Activated CD8-positive, alpha-beta T cell treated with anti-CD3 and anti-CD28 coated beads for 36 hours (primary cell): ENCODE measurements around the gene MGAT4B. TPM values are rescaled to one million over a fixed set of nuclear protein-coding genes. Genes with fewer than 3 reads are reported as not detected.
A peak's percentile ranks its signal among the peaks of the same experiment; 100 is the strongest.

Experiments
- ATAC-seq: fragments of 200-7000 bp; cut with Tn5 transposase; one replicate; pipeline ENCODE4 v1.10.0; 2021; ENCODE audit warnings: mild to moderate bottlenecking, moderate library complexity
- CTCF ChIA-PET: fragments of 350-600 bp; sonication (Branson Sonifier 250); formaldehyde crosslinking; loops from one replicate; lab custom pipeline; 2021; ENCODE audit warnings: antibody characterized with exemption; lab: Charles Lee
- POLR2A ChIA-PET: fragments of 350-600 bp; sonication (Branson Sonifier 250); formaldehyde crosslinking; loops from one replicate; lab custom pipeline; 2021; ENCODE audit warnings: antibody characterized with exemption; lab: Charles Lee
- DNase-seq: peaks from one replicate; pipeline ENCODE4 v3.0.0-alpha.2; 2020
- H3K27ac Mint-ChIP-seq: one replicate; pipeline ENCODE4 v1.8.0; 2021; ENCODE audit warnings: mild to moderate bottlenecking, mixed read lengths
- H3K27me3 Mint-ChIP-seq: one replicate; pipeline ENCODE4 v1.8.0; 2021; ENCODE audit warnings: mixed read lengths
- H3K36me3 Mint-ChIP-seq: one replicate; pipeline ENCODE4 v1.8.0; 2021; ENCODE audit warnings: low read depth, mixed read lengths
- H3K4me1 Mint-ChIP-seq: one replicate; pipeline ENCODE4 v1.8.0; 2021; ENCODE audit warnings: low read depth, mixed read lengths
- H3K4me3 Mint-ChIP-seq: one replicate; pipeline ENCODE4 v1.8.0; 2021; ENCODE audit warnings: mild to moderate bottlenecking, moderate library complexity, mixed read lengths
- H3K9me3 Mint-ChIP-seq: one replicate; pipeline ENCODE4 v1.8.0; 2021; ENCODE audit warnings: mixed read lengths
- CTCF ChIP-seq: fragments of 200-600 bp; IDR thresholded peaks from one replicate; pipeline ENCODE4 v1.8.0; 2022; ENCODE audit warnings: antibody characterized with exemption, mild to moderate bottlenecking
- intact Hi-C: fragments of 100-400 bp; cut with micrococcal nuclease; formaldehyde crosslinking; loops from one replicate; pipeline ENCODE4 v1.10.0; 2022
- total RNA-seq, 2 experiments: library from RNA; stranded (reverse); gene quantifications; one replicate each; pipeline ENCODE4 v1.2.3, GENCODE V29; 2021

The MGAT4B gene
- total RNA-seq, 2 experiments from 2014 or later = 62.8 to 65.9 TPM

GRCh38 chr5:179812997-179813607 lies 6.4 kb upstream of the MGAT4B start:
- Mint-ChIP-seq H3K9me3 (no peaks in the 10 kb centered on the region), H3K4me1 (peaks cover 2% of the 10 kb centered on the region), H3K36me3 (peaks cover 17% of the 10 kb centered on the region), H3K27ac (no peak overlapping the region), H3K27me3 (no peaks in the 10 kb centered on the region), H3K4me3 (no peak overlapping the region)
- DNase-seq (no peak), ATAC-seq (no peak)
- TF ChIP-seq CTCF = no peak
- ChIA-PET POLR2A (no interaction called here), CTCF (interaction anchor here (1.0 to 2.5 kb wide), 3 partner anchors 11 to 50 kb away, joined by 3 to 7 read pairs (median 3); no protein-coding TSS in a partner anchor)
- intact Hi-C loops = no loop called here

GRCh38 chr5:179812135-179812825 lies 5.6 kb upstream of the MGAT4B start:
- ChIA-PET CTCF (interaction anchor here (1.0 to 2.5 kb wide), 4 partner anchors 8 to 25 kb away, joined by 3 to 7 read pairs (median 3); no protein-coding TSS in a partner anchor), POLR2A (no interaction called here)
- Mint-ChIP-seq H3K4me1 (no peaks in the 10 kb centered on the region), H3K9me3 (no peaks in the 10 kb centered on the region), H3K4me3 (no peak overlapping the region), H3K27ac (no peak overlapping the region), H3K36me3 (peaks cover 17% of the 10 kb centered on the region), H3K27me3 (no peaks in the 10 kb centered on the region)
- DNase-seq (no peak), ATAC-seq (no peak)
- intact Hi-C loops = no loop called here
- no peak for TF ChIP-seq CTCF

DNA sequence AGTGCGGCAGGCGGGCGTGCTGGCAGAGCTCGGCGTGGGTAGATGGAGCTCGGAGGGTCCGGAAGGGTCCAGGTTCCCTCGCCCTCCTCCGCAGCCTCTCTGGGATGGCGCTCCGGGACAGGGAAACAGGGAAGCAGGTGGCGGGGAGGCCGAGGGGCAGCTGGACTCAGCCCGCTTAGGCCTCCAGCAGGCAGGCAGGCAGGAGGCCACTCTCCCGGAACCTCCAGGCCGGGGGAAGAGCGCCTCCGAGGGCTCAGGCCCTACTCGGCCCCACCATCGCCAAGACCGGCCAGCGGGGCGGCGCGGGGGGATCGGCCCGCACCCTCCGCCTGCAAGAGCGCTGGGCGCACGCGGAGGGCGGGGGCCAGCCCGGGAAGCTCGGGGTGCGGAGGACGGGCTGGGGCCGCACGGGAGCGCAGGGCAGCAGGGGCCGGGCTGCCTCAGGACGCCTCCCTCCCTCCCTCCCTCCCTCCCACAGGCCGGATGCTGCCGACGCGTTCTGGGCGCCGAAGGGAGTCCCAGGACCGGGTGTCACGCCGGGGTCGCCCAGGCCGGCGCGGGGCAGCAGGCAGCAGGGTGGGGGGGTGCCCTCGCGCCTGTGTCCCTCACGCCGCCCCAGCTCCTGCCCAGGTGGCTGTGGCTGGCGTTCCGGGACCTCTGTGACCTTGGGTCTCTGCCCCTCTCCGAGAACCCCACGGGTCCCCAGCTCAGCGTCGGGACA lies 977 bp downstream of the MGAT4B start:
- ChIA-PET POLR2A (interaction anchor here (0.6 to 3.5 kb wide), 9 partner anchors 9 to 182 kb away, joined by 3 to 25 read pairs (median 4); partner anchors contain the start of genes HNRNPH1, MRNIP and SQSTM1), CTCF (interaction anchor here (1.3 to 1.4 kb wide), 2 partner anchors 9 to 101 kb away, joined by 3 to 5 read pairs; no protein-coding TSS in a partner anchor)
- TF ChIP-seq CTCF = no peak
- H3K4me3 Mint-ChIP-seq = peak overlapping the region; percentile 85
- H3K27ac Mint-ChIP-seq = peak overlapping the region; percentile 87
- H3K9me3 Mint-ChIP-seq = no peaks in the 10 kb centered on the region
- H3K27me3 Mint-ChIP-seq = no peaks in the 10 kb centered on the region
- peak; percentile 65 for DNase-seq
- intact Hi-C loops = no loop called here
- ATAC-seq = peak; percentile 15
- peaks cover 8% of the 10 kb centered on the region for H3K36me3 Mint-ChIP-seq
- peaks cover 27% of the 10 kb centered on the region for H3K4me1 Mint-ChIP-seq

DNA sequence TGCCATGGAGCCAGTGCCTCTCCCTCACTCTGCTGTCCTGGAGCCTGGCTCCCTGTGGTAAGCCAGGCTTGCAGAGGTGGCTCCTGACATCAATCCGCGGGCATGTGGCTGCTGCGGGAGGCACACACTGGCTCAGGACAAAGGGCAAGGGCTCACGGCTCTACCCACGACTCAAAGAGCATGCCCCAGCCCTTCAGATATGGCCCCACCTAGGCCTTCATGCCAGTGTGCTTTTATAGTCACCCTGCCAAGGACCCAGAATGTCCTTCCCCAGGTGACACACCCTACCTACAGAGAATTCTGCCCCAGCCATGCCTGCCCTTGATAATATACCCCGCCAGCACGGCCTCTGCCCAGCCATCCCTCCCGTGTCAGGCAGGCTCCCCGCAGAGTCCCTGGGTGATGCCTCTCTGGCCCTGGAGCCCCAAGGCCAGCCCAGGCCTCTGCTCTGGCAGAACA lies 1.6 kb downstream of the MGAT4B start:
- peaks cover 4% of the 10 kb centered on the region for H3K36me3 Mint-ChIP-seq
- ChIA-PET POLR2A (interaction anchor here (0.7 to 3.5 kb wide), 7 partner anchors 9 to 182 kb away, joined by 3 to 25 read pairs (median 4); partner anchors contain the start of genes HNRNPH1 and SQSTM1), CTCF (interaction anchor here (1.3 to 1.6 kb wide), 3 partner anchors 9 to 102 kb away, joined by 3 to 5 read pairs (median 4); partner anchors contain the start of gene SQSTM1)
- DNase-seq = no peak
- no peak for TF ChIP-seq CTCF
- peak overlapping the region; percentile 87 for H3K27ac Mint-ChIP-seq
- no peak for ATAC-seq
- H3K9me3 Mint-ChIP-seq = no peaks in the 10 kb centered on the region
- intact Hi-C loops = no loop called here
- H3K4me3 Mint-ChIP-seq = peak overlapping the region; percentile 85
- H3K27me3 Mint-ChIP-seq = no peaks in the 10 kb centered on the region
- H3K4me1 Mint-ChIP-seq = peaks cover 27% of the 10 kb centered on the region
